CD4-positive, alpha-beta T cell treated with Interleukin-15 for 1 hour (primary cell): ENCODE measurements around the gene YBX1.

Experiments
- DNase-seq: peaks from one replicate; pipeline ENCODE4 v3.0.0-alpha.2; 2020

The YBX1 gene

DNA sequence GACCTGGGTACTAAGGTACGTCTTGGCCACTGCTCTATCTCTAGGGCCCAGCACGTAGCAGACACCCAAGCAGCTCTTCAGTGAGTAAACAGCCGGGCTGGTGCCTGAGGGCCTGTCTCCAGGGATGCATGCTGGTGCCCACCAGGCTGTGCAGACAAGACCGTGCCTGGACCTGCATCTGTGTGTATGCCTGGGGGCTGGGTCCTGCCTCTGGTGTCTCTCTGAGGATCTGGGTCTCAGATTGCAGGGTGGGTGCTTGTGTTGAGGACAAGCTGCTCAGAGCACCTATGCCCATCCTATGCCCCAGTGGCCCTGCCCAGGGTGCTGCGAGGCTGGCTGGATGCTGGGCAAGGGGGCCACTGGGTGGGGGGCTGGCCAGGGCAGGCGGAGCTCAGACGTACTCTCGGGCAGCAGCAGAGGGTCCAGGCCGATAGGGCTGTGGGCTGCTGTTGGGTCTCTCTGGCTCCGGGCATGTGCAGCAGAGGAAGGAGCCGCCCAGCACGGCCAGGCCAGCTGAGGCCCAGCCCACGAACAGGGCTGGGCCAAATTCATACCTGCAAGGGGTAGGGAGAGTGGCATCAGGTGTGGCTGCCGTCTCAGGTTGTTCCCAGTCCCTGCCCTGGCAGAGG is 53.4 kb downstream of the YBX1 start:
- no peak for DNase-seq

DNA sequence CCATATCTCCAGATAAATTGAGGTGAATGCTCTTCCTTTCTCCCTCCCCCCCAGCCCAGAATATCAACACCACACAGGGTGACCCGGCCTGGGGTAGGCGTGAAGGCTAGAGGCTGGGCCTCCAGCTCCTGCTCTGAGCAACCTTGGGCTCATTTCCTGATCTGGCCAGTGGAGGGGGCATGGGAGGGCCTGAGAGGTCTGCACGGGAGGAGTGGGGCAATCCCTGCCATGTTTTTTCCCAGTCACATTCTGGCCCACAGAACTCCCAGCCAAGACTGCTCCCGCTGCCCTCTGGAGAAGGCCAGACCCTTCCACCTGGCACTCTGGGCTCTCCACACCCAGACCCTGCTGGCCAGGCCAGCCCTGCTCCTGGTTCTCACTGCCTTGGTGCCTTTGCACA is 53.9 kb downstream of the YBX1 start:
- no peak for DNase-seq

DNA sequence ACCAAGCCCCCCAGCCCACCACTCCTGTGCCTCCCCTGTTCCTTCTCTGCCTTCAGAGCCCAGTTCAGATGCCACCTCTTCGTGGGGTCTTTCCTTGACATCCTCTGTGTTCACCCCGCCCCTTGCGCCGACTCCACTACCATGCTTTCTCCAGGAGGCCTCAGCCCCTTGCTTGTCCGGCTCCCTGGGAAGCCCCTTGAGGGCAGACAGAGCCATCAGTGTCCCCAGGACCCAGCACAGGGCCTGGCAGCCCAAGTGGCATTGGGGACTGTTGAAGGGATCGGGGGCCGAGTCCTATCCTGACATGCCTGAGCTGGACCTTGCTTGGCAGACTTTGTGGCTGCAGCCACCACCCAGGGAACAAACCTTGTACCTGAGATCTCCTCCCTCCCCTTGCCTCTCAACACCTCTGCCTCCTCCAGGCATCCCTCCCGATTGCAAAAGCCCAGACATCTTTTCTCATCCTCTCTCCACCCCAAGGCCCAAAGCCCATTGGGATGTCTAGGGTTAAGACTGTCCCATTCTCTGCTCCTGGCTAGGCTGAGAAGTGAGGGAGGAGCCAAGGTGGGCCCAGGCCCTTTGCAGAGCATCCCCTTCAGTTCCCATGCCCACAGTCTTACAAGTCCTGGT is 54.5 kb downstream of the YBX1 start:
- no peak for DNase-seq

GRCh38 chr1:42737257-42737656 is 55.0 kb downstream of the YBX1 start:
- DNase-seq: peak; percentile 29

GRCh38 chr1:42737986-42738677 is 55.9 kb downstream of the YBX1 start:
- DNase-seq: no peak

DNA sequence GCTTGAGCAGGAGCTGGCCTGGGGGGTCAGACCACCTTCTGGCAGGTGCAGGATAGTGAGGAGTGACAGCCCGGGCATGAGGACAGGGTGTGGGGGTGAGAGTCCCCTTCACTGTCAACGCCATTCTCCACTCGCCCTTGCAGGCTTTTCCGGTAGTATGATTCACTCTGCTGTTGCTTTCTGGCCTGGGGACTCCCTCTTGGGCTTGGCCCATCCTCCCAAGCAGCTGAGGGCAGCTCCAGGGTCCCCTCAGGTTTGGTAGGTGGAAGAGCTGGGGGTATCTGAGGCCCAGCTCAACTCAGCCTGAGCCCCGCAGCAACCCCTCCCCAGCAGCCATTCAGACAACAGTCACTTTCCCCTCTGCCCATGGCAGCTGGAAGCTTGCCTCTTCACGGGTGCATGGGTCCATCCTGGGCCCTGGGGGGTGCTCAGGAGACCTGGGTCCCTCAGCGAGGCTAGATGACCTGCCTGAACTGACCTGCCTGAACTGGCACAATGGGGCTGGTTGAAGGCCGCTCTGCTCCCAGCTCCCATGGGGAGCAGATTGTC is 56.5 kb downstream of the YBX1 start:
- DNase-seq: no peak

DNA sequence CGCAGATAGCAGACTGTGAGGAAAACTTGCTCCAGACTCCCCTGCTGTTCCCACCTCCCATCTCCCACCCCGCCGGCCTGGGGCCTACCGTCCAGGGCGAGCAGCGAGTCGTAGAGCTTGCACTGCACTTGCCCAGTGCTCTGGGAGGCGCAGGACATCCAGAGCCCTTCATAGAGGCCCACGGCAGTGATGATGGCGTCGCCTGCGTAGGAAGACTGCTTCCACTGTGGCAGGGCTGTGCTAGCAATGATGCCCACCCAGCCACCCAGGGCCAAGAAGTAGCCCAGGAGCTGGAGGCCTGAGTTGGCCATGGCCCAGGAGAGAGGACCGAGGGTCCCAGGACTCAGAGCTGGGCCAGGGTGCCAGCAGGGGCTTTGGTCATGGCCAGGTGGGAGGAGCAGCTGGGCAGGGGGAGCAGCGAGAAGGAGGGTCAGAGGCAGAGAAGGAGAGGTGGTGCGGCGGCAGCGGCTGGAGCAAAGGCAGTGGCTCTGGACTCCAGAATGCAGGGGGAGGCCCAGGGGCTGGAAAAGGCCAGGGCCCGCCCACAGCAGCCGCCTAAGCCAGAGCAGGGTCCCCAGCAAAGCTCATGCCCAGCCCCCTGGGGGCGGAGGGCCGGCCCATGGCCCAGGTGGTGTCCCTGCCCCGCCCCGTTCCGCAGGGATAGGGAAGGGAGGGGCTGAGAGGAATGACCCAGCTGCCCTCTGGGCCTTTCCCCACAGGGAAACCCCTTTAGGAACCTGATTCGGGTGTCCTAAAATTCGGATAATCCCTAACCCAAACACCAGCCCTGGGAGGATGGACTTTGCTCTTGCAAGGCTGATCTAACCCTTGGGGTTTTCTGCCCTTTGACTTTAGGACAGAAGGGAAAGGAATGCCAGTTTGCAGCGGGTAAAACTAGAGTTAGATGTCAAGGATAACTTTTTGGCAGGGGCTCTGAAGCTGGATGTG is 57.8 kb downstream of the YBX1 start, which contains the start of gene CLDN19:
CLDN19 (minus strand) TSS at position 484 of the 948 bp plus-strand sequence; CDS start at position 311, 173 bp downstream.
- DNase-seq: no peak

DNA sequence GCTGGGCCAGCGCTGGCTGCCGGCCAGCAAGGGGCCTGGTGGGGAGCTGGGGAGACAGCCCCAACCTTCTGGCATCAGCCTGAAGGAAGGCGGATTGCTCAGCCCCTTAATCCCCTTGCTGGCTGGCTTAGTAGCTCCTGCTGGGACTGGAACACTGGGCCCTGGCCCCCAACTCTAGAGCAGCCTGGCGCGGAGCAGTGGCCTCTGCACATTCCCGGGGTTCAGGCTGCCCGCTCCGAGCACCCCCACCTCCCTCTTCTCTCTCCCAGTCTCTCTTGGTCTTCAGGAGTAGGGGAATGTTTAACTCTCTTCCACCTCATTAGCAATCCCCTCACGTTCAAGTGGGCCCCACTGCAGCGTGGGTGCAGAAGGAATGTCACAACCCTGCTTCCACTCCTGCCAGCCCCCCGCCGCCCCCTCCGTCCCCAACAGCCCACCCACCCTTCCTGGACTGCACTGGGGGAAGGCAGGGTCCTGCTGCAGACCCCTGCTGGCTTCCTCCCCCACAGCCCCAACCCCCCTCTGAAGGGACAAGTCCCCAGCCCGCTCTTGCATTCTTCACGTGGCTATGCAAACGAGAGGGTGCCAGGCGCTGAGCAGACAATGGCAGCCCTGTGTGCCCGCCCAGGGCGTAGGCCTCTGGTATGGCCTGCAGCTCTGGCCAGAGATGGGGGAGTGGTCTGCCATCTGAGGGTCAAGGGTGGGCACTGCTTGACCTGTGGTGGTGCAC is 58.8 kb downstream of the YBX1 start:
- no peak for DNase-seq

- no peak for DNase-seq
These were observed 59.5 kb downstream of the YBX1 start for GRCh38 chr1:42741706-42742105.

DNA sequence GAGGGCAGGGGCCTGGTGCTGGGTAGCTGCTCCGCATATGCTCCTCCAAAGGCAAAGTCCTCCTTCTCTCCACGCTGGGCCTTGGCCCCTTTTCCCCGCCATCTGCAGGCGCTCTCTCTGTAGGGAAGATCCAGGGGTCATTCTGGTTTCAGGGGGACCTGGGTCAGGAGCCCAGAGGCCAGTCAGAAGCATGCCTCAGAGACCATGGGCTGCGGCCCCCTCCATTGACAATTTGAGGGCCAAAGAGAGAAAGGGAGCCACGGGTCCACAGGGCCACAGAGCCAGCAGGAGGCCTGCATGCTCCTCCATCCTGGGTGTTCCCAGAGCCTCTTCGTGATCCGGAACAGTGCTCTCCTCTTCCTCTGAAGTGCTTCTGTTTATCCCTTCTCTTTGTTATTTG is 59.9 kb downstream of the YBX1 start:
- DNase-seq: no peak

- DNase-seq: no peak
These were observed 60.5 kb downstream of the YBX1 start for GRCh38 chr1:42742617-42743316.

- DNase-seq: no peak
These were observed 61.3 kb downstream of the YBX1 start for GRCh38 chr1:42743317-42744147.

DNA sequence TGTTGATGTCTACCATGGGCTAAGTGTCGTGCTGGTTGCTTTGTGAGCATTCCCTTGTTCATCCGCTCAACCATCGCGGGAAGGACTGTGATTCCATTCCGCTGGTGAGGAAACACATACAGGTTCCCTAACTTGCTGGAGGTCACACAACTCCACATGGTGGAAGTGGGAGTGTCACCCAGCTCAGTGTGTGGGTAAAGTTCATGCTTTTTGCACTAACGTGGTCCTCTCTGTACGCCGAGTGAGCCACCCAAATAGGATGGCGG is 61.9 kb downstream of the YBX1 start:
- DNase-seq: no peak

GRCh38 chr1:42745851-42746250 is 63.6 kb downstream of the YBX1 start:
- no peak for DNase-seq

DNA sequence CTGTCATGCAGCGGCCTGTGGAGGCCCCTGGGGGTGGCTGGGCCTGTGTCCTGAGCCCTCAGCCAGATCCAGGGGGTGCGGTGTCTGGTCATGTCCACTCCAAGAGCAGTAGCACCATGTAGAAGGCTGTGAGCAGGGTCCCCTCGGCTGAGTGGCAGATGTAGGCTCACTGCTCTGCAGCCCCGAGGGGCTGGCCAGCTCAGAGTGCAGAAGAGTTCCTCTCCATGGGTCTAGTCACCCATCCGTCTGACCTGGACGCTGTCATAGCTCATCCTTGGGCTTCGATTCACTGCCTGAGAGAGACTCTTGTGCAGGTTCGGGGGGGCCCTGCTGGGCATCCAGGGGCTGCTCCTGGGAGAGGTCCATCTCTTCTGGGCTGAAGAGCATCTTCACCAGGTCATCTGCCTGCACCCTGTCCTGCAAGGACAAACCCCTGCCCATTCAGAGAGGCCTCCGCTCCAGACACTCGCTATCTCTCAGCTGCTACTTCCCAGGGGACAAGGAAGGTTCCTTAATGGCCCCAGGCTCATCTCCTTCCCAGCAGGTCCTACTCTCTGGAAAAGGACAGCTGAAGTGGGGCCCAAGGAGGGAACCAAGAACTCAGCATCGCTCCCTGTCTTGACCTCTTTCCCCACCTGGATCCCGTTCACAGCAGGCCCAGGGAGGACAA is 64.4 kb downstream of the YBX1 start:
- no peak for DNase-seq

DNA sequence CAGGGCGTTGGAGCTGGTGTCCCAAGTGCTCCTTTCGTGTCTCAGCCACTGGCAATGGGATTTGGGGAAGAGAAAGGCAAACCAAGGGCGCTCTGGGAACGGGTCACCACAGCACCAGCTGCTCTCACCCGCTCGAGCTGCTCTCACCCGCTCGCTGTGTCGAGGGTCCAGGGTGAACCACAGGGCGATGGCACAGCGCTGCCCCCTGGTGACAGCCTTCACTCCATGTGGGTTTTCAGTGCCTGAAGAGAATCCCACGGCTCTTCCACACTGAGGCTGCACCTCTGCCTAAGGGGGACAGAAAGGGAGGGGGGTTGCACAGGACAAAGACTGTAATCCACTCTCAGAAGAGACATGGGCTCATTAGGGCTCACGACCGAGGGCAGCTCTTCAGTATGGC is 64.9 kb downstream of the YBX1 start:
- peak; percentile 33 for DNase-seq

DNA sequence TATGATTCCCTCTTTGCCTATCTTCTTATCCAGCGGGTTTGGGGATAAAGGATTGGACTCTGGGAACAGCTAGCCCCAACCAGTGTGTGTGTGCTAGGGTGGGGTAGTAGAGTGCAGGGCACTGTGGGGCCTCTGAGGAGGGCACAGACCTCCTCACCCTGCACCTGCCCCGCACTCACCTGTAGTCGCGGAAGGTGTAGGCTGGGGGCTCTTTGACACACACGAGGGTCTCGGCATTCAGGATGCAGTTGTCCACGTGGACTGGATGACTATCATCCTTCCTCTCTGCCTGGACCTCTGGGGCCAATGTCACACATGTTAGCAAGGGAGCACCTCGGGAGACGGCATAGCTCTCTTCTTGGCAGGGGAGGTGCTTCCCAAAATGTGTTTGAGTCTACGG is 65.8 kb downstream of the YBX1 start:
- no peak for DNase-seq

- DNase-seq: no peak
These were observed 66.5 kb downstream of the YBX1 start for GRCh38 chr1:42748461-42749410.

- no peak for DNase-seq
These were observed 67.8 kb downstream of the YBX1 start for GRCh38 chr1:42750041-42750440.
